Erythroblast (primary cell): Measurements from ENCODE around the gene UBA5.

Experiments
- GATA1 ChIP-seq: IDR thresholded peaks from 2 replicates; pipeline ENCODE4 v1.6.1; 2011; ENCODE audit warnings: low read depth, mild to moderate bottlenecking, control low read depth, low read length, moderate library complexity
- POLR2A ChIP-seq: IDR thresholded peaks from 2 replicates; pipeline ENCODE4 v1.6.1; 2011; ENCODE audit warnings: mild to moderate bottlenecking, low read length

DNA sequence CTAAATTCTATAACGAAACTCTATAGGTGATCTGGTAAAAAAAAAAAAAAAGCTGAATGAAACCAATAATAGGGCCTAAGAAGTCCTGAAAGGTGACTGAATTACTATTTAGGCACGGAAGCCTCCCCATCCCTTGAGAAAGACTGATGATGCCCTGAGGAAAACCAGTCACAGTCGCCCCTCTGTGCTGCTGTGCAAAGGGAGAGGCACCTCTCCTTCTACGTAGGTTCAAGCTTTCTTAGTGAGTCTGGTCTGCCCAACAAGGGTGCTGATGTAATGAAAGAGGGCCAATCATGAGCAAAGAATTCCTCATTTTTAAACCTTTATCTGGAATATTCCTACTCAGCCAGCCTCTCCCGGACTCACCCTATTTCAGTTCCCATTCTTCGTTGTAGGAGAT lies 50.2 kb downstream of the UBA5 start:
- TF ChIP-seq POLR2A (no peak), GATA1 (no peak)
